ENCODE measurements around the gene UTY. TPM values are rescaled to one million over a fixed set of nuclear protein-coding genes. Genes with fewer than 3 reads are reported as not detected.

UTY gene
- total and polyA plus RNA-seq, 2 of the 8 experiments (the other 6 are each of a cell fraction or from before 2014, with no cell fraction given), result 7.2 to 20.4 TPM

DNA sequence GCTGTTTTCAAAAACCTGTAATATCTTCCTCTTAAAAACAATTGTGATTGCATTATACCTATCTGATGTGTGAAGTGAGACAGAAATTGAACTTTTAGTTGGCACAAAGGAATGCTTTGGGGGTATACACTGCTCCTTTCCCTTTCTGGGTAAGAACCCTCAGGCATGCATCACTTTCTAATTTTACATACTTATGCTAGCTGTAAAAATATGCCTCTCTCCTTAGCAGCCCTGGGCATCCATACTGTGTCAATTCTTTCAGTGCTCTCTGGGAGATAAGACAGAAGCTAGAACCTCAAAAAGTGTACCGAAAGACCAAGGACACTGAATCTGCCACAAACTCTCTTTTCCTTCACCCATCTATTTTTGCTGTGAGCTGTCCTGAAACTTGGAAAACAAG is 246.7 kb downstream of the UTY start (continued):
- TF ChIP-seq JUND (IDR thresholded peaks at IDR 0.05; ENCODE audit: low read length), result no peak
- no peak for TF ChIP-seq PHF8 (conservative IDR thresholded peaks at IDR 0.05; ENCODE audit: low read depth, low read length)
- no peak for TF ChIP-seq RBBP5 (IDR thresholded peaks at IDR 0.05; ENCODE audit: borderline replicate concordance, low read depth, low read length)
- TF ChIP-seq HDAC6 (IDR thresholded peaks at IDR 0.05; ENCODE audit: low read depth, low read length), result no peak

Measured in H1 (cell line).